D721Med (cell line): ENCODE results near the gene BEND7.
A peak's percentile ranks its signal among the peaks of the same experiment; 100 is the strongest.

Source experiments
- DNase-seq: peaks from one replicate; pipeline ENCODE4 v3.0.0; 2011; ENCODE audit warnings: low spot score; ENCODE audit not compliant: insufficient read length
- FAIRE-seq: peaks from 2 replicates; lab custom pipeline; 2011; peaks lifted over from hg19 to GRCh38; lab: Jason Lieb, UNC
- CTCF ChIP-seq: IDR thresholded peaks from 2 replicates; pipeline ENCODE4 v1.5.1; 2012; ENCODE audit warnings: mild to moderate bottlenecking, control low read depth; ENCODE audit not compliant: insufficient read depth; ENCODE audit errors: missing control alignments

The BEND7 gene

GRCh38 chr10:13496164-13496563 is 32.6 kb downstream of the BEND7 start:
- no peak for TF ChIP-seq CTCF
- no peak for DNase-seq
- no peak for FAIRE-seq

GRCh38 chr10:13492493-13493180 is 36.2 kb downstream of the BEND7 start:
- DNase-seq (no peak), FAIRE-seq (no peak)
- no peak for TF ChIP-seq CTCF

GRCh38 chr10:13491747-13492360 is 37.0 kb downstream of the BEND7 start:
- no peak for DNase-seq
- no peak for TF ChIP-seq CTCF
- no peak for FAIRE-seq

GRCh38 chr10:13490503-13490902 is 38.3 kb downstream of the BEND7 start:
- FAIRE-seq: no peak
- no peak for TF ChIP-seq CTCF

GRCh38 chr10:13489035-13489599 is 39.7 kb downstream of the BEND7 start:
- TF ChIP-seq CTCF: no peak
- FAIRE-seq (no peak), DNase-seq (no peak)

More at GRCh38 chr10:13490503-13490902, 38.3 kb downstream of the BEND7 start:
- DNase-seq: no peak

- TF ChIP-seq CTCF: peak; percentile 11
- DNase-seq (no peak), FAIRE-seq (no peak)
Observed at GRCh38 chr10:13485623-13486022, 43.2 kb downstream of the BEND7 start.

- DNase-seq (no peak), FAIRE-seq (no peak)
- no peak for TF ChIP-seq CTCF
Observed at GRCh38 chr10:13483951-13484350, 44.9 kb downstream of the BEND7 start.
